OCI-LY7 (cell line): ENCODE results near the gene BNIP3. TPM values are rescaled to one million over a fixed set of nuclear protein-coding genes. Genes with fewer than 3 reads are reported as not detected.

Source experiments
- BruUV-seq: library from RNA; stranded (reverse); fragments of 400-500 nt; replicated peaks from 2 replicates; lab custom pipeline; 2021; lab: Mats Ljungman, UMichigan
- CTCF ChIA-PET: fragments of 300-600 bp; sonication (Branson Sonifier 250); formaldehyde crosslinking; loops from one replicate; lab custom pipeline; 2022; ENCODE audit warnings: antibody characterized with exemption; ENCODE audit not compliant: unreplicated experiment; lab: Charles Lee
- POLR2A ChIA-PET: fragments of 300-600 bp; sonication (Branson Sonifier 250); formaldehyde crosslinking; loops from one replicate; lab custom pipeline; 2022; ENCODE audit warnings: antibody characterized with exemption; lab: Charles Lee
- DNase-seq: peaks from one replicate; pipeline ENCODE4 v3.0.0-alpha.2; 2015; ENCODE audit warnings: low spot score
- H2AFZ ChIP-seq: fragments of 200-600 bp; sonication (generic), shearing (Covaris generic); 2 replicates; pipeline ENCODE4 v1.6.1; 2014; ENCODE audit warnings: mild to moderate bottlenecking, antibody characterized with exemption, low read length, moderate library complexity
- H3K27ac ChIP-seq: fragments of 200-600 bp; sonication (generic); 2 replicates; pipeline ENCODE4 v1.5.1; 2014; ENCODE audit warnings: mixed run types, low read depth, mild to moderate bottlenecking, moderate library complexity, low read length, inconsistent platforms; ENCODE audit not compliant: poor library complexity, severe bottlenecking
- H3K36me3 ChIP-seq: fragments of 200-600 bp; sonication (generic); 2 replicates; pipeline ENCODE4 v1.6.1; 2014; ENCODE audit warnings: mild to moderate bottlenecking, antibody characterized with exemption, low read length, moderate library complexity, mixed read lengths; ENCODE audit not compliant: insufficient read depth
- H3K4me1 ChIP-seq: fragments of 200-600 bp; sonication (generic); 2 replicates; pipeline ENCODE4 v1.5.1; 2014; ENCODE audit warnings: mild to moderate bottlenecking, low read length; ENCODE audit not compliant: insufficient read depth, poor library complexity, severe bottlenecking
- H3K4me2 ChIP-seq: fragments of 200-600 bp; sonication (generic); 2 replicates; pipeline ENCODE4 v1.6.1; 2014; ENCODE audit warnings: mild to moderate bottlenecking, low read length
- H3K4me3 ChIP-seq: fragments of 200-600 bp; sonication (generic); 2 replicates; pipeline ENCODE4 v1.5.1; 2014; ENCODE audit warnings: mild to moderate bottlenecking, low read depth, low read length; ENCODE audit not compliant: poor library complexity, severe bottlenecking
- H3K79me2 ChIP-seq: fragments of 200-600 bp; sonication (generic); 2 replicates; pipeline ENCODE4 v1.6.1; 2016; ENCODE audit warnings: low read depth, mild to moderate bottlenecking, low read length, moderate library complexity, mixed read lengths; ENCODE audit not compliant: insufficient read depth
- H3K9me2 ChIP-seq: fragments of 200-600 bp; sonication (generic); 2 replicates; pipeline ENCODE4 v1.6.1; 2016; ENCODE audit warnings: mild to moderate bottlenecking, low read length, mixed read lengths; ENCODE audit not compliant: insufficient read depth
- H3K9me3 ChIP-seq: fragments of 200-600 bp; sonication (generic); 2 replicates; pipeline ENCODE4 v1.6.1; 2014; ENCODE audit warnings: mild to moderate bottlenecking, mixed run types, low read length, mixed read lengths
- H4K20me1 ChIP-seq: fragments of 200-600 bp; sonication (generic); 2 replicates; pipeline ENCODE4 v1.6.1; 2014; ENCODE audit warnings: mild to moderate bottlenecking, antibody characterized with exemption, low read length, moderate library complexity, mixed read lengths; ENCODE audit not compliant: insufficient read depth
- CTCF ChIP-seq: fragments of 200-600 bp; sonication (generic); conservative IDR thresholded peaks from 2 replicates; pipeline ENCODE4 v1.5.1; 2014; ENCODE audit warnings: mild to moderate bottlenecking, antibody characterized with exemption, low read length, moderate library complexity, mixed read lengths
- EZH2phosphoT487 ChIP-seq: fragments of 200-600 bp; sonication (generic); IDR thresholded peaks from 2 replicates; pipeline ENCODE4 v1.6.1; 2018; ENCODE audit warnings: low read depth, borderline replicate concordance, mild to moderate bottlenecking, mixed run types, antibody characterized with exemption, low read length, moderate library complexity, mixed read lengths
- intact Hi-C: fragments of 100-400 bp; cut with micrococcal nuclease; formaldehyde crosslinking; loops from one replicate; pipeline ENCODE4 v1.10.0; 2022; ENCODE audit not compliant: unreplicated experiment
- total RNA-seq, 2 experiments: library from RNA; depleted of rRNA in 1 of 2; stranded (reverse); fragments of >200 nt in 1 of 2; shearing (Covaris generic) in 1 of 2; gene quantifications; 2 replicates each; pipeline ENCODE4 v1.2.3, GENCODE V29; 2014 to 2022

Gene BNIP3
- total RNA-seq, 2 experiments from 2014 or later = 60.1 to 99.8 TPM

- peaks cover 17% of the 10 kb centered on the region for H3K4me1 ChIP-seq
- DNase-seq = no peak
- no peak overlapping the region for H2AFZ ChIP-seq
- ChIA-PET POLR2A (no interaction called here), CTCF (no interaction called here)
- H3K9me3 ChIP-seq = no peaks in the 10 kb centered on the region
- no peak overlapping the region for H3K4me2 ChIP-seq
- BruUV-seq = no TSS peak
- H4K20me1 ChIP-seq = no peaks in the 10 kb centered on the region; the same call in 1 of the 2 replicates
- peaks cover 79% of the 10 kb centered on the region for H3K79me2 ChIP-seq
- intact Hi-C loops = no loop called here
- TF ChIP-seq EZH2phosphoT487 (no peak), CTCF (no peak)
- H3K9me2 ChIP-seq = no peaks in the 10 kb centered on the region
- H3K4me3 ChIP-seq = no peak overlapping the region
- H3K36me3 ChIP-seq = peaks cover 27% of the 10 kb centered on the region
- H3K27ac ChIP-seq = no peak overlapping the region
Observed at GRCh38 chr10:131930586-131931330, 51.0 kb downstream of the BNIP3 start.

- no peaks in the 10 kb centered on the region for H3K9me2 ChIP-seq
- peaks cover 15% of the 10 kb centered on the region for H3K4me1 ChIP-seq
- no peak overlapping the region for H3K27ac ChIP-seq
- ChIA-PET CTCF (no interaction called here), POLR2A (no interaction called here)
- no TSS peak for BruUV-seq
- no peak overlapping the region for H3K4me2 ChIP-seq
- no peak overlapping the region for H3K4me3 ChIP-seq
- intact Hi-C loops = no loop called here
- TF ChIP-seq CTCF = no peak
- no peak for TF ChIP-seq EZH2phosphoT487
- peaks cover 6% of the 10 kb centered on the region for H3K9me3 ChIP-seq
- peaks cover 85% of the 10 kb centered on the region for H3K79me2 ChIP-seq
- DNase-seq = no peak
- H4K20me1 ChIP-seq = no peaks in the 10 kb centered on the region; the same call in 1 of the 2 replicates
- peaks cover 27% of the 10 kb centered on the region for H3K36me3 ChIP-seq
- no peak overlapping the region for H2AFZ ChIP-seq
Observed at GRCh38 chr10:131930150-131930549, 51.6 kb downstream of the BNIP3 start.
